WI38 (cell line): ENCODE data around the gene CHMP1A.

Source experiments
- H3K4me3 ChIP-seq: 2 replicates; pipeline ENCODE4 v1.5.1; 2011; ENCODE audit warnings: low read depth, mild to moderate bottlenecking, control low read depth, low read length
- CTCF ChIP-seq: IDR thresholded peaks from 2 replicates; pipeline ENCODE4 v1.5.1; 2012; ENCODE audit warnings: low read depth, mild to moderate bottlenecking, control low read depth, low read length

The CHMP1A gene

GRCh38 chr16:89646906-89647305 lies 10.6 kb downstream of the CHMP1A start:
- no peak overlapping the region for H3K4me3 ChIP-seq
- no peak for TF ChIP-seq CTCF

- H3K4me3 ChIP-seq: no peak overlapping the region
- TF ChIP-seq CTCF: no peak
Observed at GRCh38 chr16:89646270-89646669, 11.2 kb downstream of the CHMP1A start.

GRCh38 chr16:89645122-89645521 lies 12.4 kb downstream of the CHMP1A start:
- no peak overlapping the region for H3K4me3 ChIP-seq
- TF ChIP-seq CTCF: no peak

GRCh38 chr16:89643769-89644300 lies 13.7 kb downstream of the CHMP1A start:
- no peak for TF ChIP-seq CTCF
- H3K4me3 ChIP-seq: no peak overlapping the region

- no peak overlapping the region for H3K4me3 ChIP-seq
- TF ChIP-seq CTCF: no peak
Observed at GRCh38 chr16:89642574-89642973, 14.9 kb downstream of the CHMP1A start.

GRCh38 chr16:89641458-89642119 lies 15.9 kb downstream of the CHMP1A start:
- TF ChIP-seq CTCF: no peak
- H3K4me3 ChIP-seq: no peak overlapping the region

DNA sequence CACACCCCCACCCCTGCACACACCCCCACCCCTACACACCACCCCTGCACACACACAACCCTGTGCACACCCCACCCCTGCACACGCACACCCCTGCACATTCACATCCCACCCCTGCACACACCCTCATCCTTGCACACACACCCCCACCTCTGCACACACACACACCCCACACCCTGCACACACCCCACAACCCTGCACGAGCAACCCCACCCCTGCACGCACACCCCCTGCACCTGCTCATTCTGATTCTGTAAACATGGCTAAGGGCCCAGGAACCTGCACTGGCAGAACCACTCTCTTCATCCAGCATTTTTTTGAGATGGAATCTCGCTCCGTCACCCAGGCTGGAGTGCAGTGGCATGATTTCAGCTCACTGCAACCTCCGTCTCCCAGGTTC lies 18.1 kb downstream of the CHMP1A start:
- no peak overlapping the region for H3K4me3 ChIP-seq

More for the DNA sequence above, 18.1 kb downstream of the CHMP1A start:
- TF ChIP-seq CTCF: no peak
